HepG2 (cell line): ENCODE data around the gene RFC2. TPM values are rescaled to one million over a fixed set of nuclear protein-coding genes. Genes with fewer than 3 reads are reported as not detected.

Experiments used
- ARNT ChIP-seq: fragments of 450-650 bp; IDR thresholded peaks from 2 replicates; pipeline ENCODE4 v1.6.1; 2017
- DPF2 ChIP-seq: sonication (generic); formaldehyde crosslinking; IDR thresholded peaks from 2 replicates; pipeline ENCODE4 v1.4.0; 2020; ENCODE audit warnings: mild to moderate bottlenecking, low read depth, missing genetic modification reagents, borderline replicate concordance
- FOXO4 ChIP-seq: sonication (generic); formaldehyde crosslinking; conservative IDR thresholded peaks from 2 replicates; pipeline ENCODE4 v1.8.1; 2023; ENCODE audit warnings: missing genetic modification reagents
- HOXD1 ChIP-seq: sonication (generic); formaldehyde crosslinking; IDR thresholded peaks from 2 replicates; pipeline ENCODE4 v1.5.0; 2020; ENCODE audit warnings: missing genetic modification reagents
- NCOR1 ChIP-seq: fragments of 200-600 bp; sonication (generic); IDR thresholded peaks from 2 replicates; pipeline ENCODE4 v1.7.0; 2017; ENCODE audit warnings: antibody characterized with exemption, low read length, borderline replicate concordance
- SIN3B ChIP-seq: fragments of 150-350 bp; IDR thresholded peaks from 2 replicates; pipeline ENCODE4 v1.6.1; 2014; ENCODE audit warnings: low read length
- TOE1 ChIP-seq: sonication (generic); formaldehyde crosslinking; IDR thresholded peaks from 2 replicates; pipeline ENCODE4 v1.4.0; 2020; ENCODE audit warnings: mild to moderate bottlenecking, missing genetic modification reagents
- ZMYM4 ChIP-seq: sonication (generic); formaldehyde crosslinking; IDR thresholded peaks from 2 replicates; pipeline ENCODE4 v1.8.1; 2023; ENCODE audit warnings: mild to moderate bottlenecking, missing genetic modification reagents
- ZNF136 ChIP-seq: sonication (generic); formaldehyde crosslinking; IDR thresholded peaks from 2 replicates; pipeline ENCODE4 v1.8.1; 2022; ENCODE audit warnings: low read depth, mild to moderate bottlenecking, moderate library complexity, missing genetic modification reagents
- ZNF354B ChIP-seq: sonication (generic); formaldehyde crosslinking; IDR thresholded peaks from 2 replicates; pipeline ENCODE4 v1.8.0; 2022; ENCODE audit warnings: mild to moderate bottlenecking, missing genetic modification reagents
- ZNF362 ChIP-seq: sonication (generic); formaldehyde crosslinking; IDR thresholded peaks from 2 replicates; pipeline ENCODE4 v1.4.0; 2020; ENCODE audit warnings: missing genetic modification reagents, mild to moderate bottlenecking, borderline replicate concordance
- ZNF44 ChIP-seq: sonication (generic); formaldehyde crosslinking; IDR thresholded peaks from 2 replicates; pipeline ENCODE4 v1.5.1; 2020; ENCODE audit warnings: mild to moderate bottlenecking, missing genetic modification reagents
- ZNF567 ChIP-seq: sonication (generic); formaldehyde crosslinking; IDR thresholded peaks from 2 replicates; pipeline ENCODE4 v1.8.1; 2023; ENCODE audit warnings: mild to moderate bottlenecking, missing genetic modification reagents, borderline replicate concordance
- ZNF709 ChIP-seq: sonication (generic); formaldehyde crosslinking; IDR thresholded peaks from 2 replicates; pipeline ENCODE4 v1.5.0; 2020; ENCODE audit warnings: mild to moderate bottlenecking, missing genetic modification reagents
- ZNF710 ChIP-seq: sonication (generic); formaldehyde crosslinking; IDR thresholded peaks from 2 replicates; pipeline ENCODE4 v1.5.0; 2020; ENCODE audit warnings: mild to moderate bottlenecking, missing genetic modification reagents, borderline replicate concordance
- ZNF816 ChIP-seq: sonication (generic); formaldehyde crosslinking; IDR thresholded peaks from 2 replicates; pipeline ENCODE4 v1.8.0; 2022; ENCODE audit warnings: missing genetic modification reagents, mild to moderate bottlenecking, borderline replicate concordance
- polyA plus RNA-seq, 8 experiments: library from polyadenylated mRNA; depleted of rRNA in 3 of 8; stranded (reverse) in 7 of 8; unstranded in 1 of 8; fragments of >200 nt; fragmentation: Illumina TruSeq in 4 of 8; extraction: Trizol in 4 of 8; gene quantifications; 2 replicates each; pipeline versions ENCODE4 v1.2.1 to v1.2.3, GENCODE V29; 2011 to 2016; ENCODE audit warnings: low read depth in 4 of 8, missing spikeins in 1 of 8, mixed read lengths in 1 of 8; ENCODE audit not compliant: insufficient read depth in 1 of 8
- total RNA-seq, 5 experiments: library from RNA; depleted of rRNA; stranded (reverse); fragments of >200 nt; fragmentation: Illumina TruSeq; extraction: Trizol; gene quantifications; 2 replicates each; pipeline ENCODE4 v1.2.3, GENCODE V29; 2016; ENCODE audit warnings: low read depth in 1 of 5
- TF ChIP-seq, protein P1 (sequence below): IDR thresholded peaks from 2 replicates; pipeline ENCODE4 v1.6.1; 2016; ENCODE audit warnings: missing biosample characterization, missing genetic modification reagents, low read depth
- TF ChIP-seq, protein P2 (sequence below): IDR thresholded peaks from 2 replicates; pipeline ENCODE4 v1.6.1; 2016
- TF ChIP-seq, protein P3 (sequence below): sonication (generic); formaldehyde crosslinking; IDR thresholded peaks from 2 replicates; pipeline ENCODE4 v1.4.0; 2020; ENCODE audit warnings: missing genetic modification reagents

RFC2 gene
- total and polyA plus RNA-seq, 2 of the 13 experiments (the other 11 are each of a cell fraction or from before 2014, with no cell fraction given), result 14.6 to 43.5 TPM

GRCh38 chr7:74294191-74294998 lies 40.2 kb upstream of the RFC2 start (continued):
- TF ChIP-seq ZNF709 (CRISPR knock-in tag), result peak; percentile 55; the same call in 1 of the 2 replicates
- no peak for TF ChIP-seq SIN3B
- TF ChIP-seq TOE1 (CRISPR knock-in tag), result no peak
- TF ChIP-seq FOXO4 (CRISPR knock-in tag), result no peak
- no peak; the same call in 1 of the 2 replicates for TF ChIP-seq HOXD1 (CRISPR knock-in tag)
- TF ChIP-seq, protein P1, sequence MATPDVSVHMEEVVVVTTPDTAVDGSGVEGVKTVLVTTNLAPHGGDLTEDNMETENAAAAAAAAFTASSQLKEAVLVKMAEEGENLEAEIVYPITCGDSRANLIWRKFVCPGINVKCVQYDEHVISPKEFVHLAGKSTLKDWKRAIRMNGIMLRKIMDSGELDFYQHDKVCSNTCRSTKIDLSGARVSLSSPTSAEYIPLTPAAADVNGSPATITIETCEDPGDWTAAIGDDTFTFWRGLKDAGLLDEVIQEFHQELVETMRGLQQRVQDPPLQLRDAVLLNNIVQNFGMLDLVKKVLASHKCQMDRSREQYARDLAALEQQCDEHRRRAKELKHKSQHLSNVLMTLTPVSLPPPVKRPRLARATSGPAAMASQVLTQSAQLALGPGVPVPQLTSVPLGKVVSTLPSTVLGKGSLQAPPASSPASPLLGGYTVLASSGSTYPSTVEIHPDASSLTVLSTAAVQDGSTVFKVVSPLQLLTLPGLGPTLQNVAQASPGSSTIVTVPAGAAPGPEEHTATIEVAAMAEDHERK (CRISPR knock-in tag), result no peak
- TF ChIP-seq DPF2 (CRISPR knock-in tag), result peak; percentile 85
- peak; percentile 63 for TF ChIP-seq ZMYM4 (CRISPR knock-in tag)
- TF ChIP-seq, protein P2, sequence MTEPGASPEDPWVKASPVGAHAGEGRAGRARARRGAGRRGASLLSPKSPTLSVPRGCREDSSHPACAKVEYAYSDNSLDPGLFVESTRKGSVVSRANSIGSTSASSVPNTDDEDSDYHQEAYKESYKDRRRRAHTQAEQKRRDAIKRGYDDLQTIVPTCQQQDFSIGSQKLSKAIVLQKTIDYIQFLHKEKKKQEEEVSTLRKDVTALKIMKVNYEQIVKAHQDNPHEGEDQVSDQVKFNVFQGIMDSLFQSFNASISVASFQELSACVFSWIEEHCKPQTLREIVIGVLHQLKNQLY, result no peak
- peak; percentile 57; the same call in 1 of the 2 replicates for TF ChIP-seq ZNF362 (CRISPR knock-in tag)
- TF ChIP-seq, protein P3, sequence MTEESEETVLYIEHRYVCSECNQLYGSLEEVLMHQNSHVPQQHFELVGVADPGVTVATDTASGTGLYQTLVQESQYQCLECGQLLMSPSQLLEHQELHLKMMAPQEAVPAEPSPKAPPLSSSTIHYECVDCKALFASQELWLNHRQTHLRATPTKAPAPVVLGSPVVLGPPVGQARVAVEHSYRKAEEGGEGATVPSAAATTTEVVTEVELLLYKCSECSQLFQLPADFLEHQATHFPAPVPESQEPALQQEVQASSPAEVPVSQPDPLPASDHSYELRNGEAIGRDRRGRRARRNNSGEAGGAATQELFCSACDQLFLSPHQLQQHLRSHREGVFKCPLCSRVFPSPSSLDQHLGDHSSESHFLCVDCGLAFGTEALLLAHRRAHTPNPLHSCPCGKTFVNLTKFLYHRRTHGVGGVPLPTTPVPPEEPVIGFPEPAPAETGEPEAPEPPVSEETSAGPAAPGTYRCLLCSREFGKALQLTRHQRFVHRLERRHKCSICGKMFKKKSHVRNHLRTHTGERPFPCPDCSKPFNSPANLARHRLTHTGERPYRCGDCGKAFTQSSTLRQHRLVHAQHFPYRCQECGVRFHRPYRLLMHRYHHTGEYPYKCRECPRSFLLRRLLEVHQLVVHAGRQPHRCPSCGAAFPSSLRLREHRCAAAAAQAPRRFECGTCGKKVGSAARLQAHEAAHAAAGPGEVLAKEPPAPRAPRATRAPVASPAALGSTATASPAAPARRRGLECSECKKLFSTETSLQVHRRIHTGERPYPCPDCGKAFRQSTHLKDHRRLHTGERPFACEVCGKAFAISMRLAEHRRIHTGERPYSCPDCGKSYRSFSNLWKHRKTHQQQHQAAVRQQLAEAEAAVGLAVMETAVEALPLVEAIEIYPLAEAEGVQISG (CRISPR knock-in tag), result peak; percentile 61
- no peak for TF ChIP-seq ARNT
- TF ChIP-seq ZNF567, result 0 out of 2 replicates have a peak, but pooled peaks have one; percentile 32
- TF ChIP-seq ZNF354B, result no peak
- TF ChIP-seq ZNF136 (CRISPR knock-in tag), result 0 out of 2 replicates have a peak, but pooled peaks have one; percentile 82
- peak; percentile 41; the same call in 1 of the 2 replicates for TF ChIP-seq ZNF44 (CRISPR knock-in tag)
- peak; percentile 86; the same call in 1 of the 2 replicates for TF ChIP-seq ZNF710 (CRISPR knock-in tag)
- TF ChIP-seq NCOR1, result peak; percentile 74; the same call in 1 of the 2 replicates
- no peak for TF ChIP-seq ZNF816
